Stimulated activated naive B cell treated with anti-CD40 and anti-IgM and Interleukin-4, amounts not matched to agents 10 μg/mL and 1 μg/mL and 100 μg/mL, for 72 hours (primary cell): ENCODE measurements around the gene ANKRA2.

Experiments
- ATAC-seq, 2 donors: fragments of 150-1000 bp; cut with Tn5 transposase; replicated peaks; 2 replicates each; pipeline ENCODE4 v1.10.0; 2021; ENCODE audit warnings: moderate library complexity in 1 of 2
- DNase-seq: peaks from one replicate; pipeline ENCODE4 v3.0.0; 2021
- H3K27ac Mint-ChIP-seq: one replicate; pipeline ENCODE4 v1.8.0; 2022; ENCODE audit warnings: mild to moderate bottlenecking, mixed read lengths
- H3K27me3 Mint-ChIP-seq, 2 donors: one replicate each; pipeline ENCODE4 v1.8.0; 2022; ENCODE audit warnings: mixed read lengths in 2 of 2
- H3K36me3 Mint-ChIP-seq, 2 donors: one replicate each; pipeline ENCODE4 v1.8.0; 2022; ENCODE audit warnings: mixed read lengths in 2 of 2, mild to moderate bottlenecking in 1 of 2
- H3K4me1 Mint-ChIP-seq, 2 donors: one replicate each; pipeline ENCODE4 v1.8.0; 2022; ENCODE audit warnings: mixed read lengths in 2 of 2, mild to moderate bottlenecking in 1 of 2
- H3K4me3 Mint-ChIP-seq, 2 donors: one replicate each; pipeline ENCODE4 v1.8.0; 2022; ENCODE audit warnings: mild to moderate bottlenecking in 2 of 2, mixed read lengths in 2 of 2, moderate library complexity in 1 of 2
- H3K9me3 Mint-ChIP-seq, 2 donors: one replicate each; pipeline ENCODE4 v1.8.0; 2022; ENCODE audit warnings: mixed read lengths in 2 of 2, mild to moderate bottlenecking in 1 of 2

ANKRA2 gene, protein sequence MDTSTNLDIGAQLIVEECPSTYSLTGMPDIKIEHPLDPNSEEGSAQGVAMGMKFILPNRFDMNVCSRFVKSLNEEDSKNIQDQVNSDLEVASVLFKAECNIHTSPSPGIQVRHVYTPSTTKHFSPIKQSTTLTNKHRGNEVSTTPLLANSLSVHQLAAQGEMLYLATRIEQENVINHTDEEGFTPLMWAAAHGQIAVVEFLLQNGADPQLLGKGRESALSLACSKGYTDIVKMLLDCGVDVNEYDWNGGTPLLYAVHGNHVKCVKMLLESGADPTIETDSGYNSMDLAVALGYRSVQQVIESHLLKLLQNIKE

DNA sequence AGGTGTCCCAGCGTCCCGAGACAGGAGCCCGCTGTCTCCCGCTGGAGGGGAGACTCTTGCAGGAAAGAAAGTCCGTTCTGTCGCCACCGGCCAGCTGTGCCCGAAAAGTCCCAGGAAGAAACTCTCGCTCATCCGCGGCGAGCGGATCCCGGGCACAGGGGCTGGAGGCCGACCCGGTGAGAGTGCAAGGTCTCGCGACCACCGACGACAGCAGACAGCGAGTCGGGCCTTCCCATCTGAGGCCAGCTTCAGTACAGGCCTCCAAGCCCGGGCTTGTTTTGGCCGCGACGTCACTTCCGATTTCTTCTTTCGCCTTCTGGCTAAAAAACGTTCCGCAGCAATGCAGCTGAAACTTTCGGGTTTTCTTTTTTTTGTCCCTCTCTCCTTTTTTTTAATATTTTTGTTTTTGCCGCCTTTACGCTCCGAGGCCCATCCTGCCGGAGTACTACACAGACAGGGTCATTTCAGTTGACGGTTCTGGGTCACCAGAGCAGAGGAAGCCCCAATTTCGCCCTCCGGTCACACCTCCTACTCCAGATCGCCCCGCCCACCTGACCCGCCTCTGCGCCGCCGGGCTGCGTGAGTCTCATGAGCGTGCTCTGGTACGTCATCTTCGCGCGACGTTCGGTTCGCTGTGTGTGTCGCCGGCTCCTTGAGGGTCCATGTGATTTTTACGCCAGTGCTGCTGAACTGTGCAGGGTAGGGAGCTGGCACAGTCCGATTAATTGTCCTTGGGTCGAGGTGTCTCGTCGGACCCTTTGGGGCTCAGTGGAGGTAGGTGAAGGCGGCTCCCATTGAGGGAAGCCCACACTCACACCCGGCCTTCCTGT lies at the start of gene ANKRA2, which contains the start of gene UTP15:
Gene ANKRA2, minus strand, starts transcription at position 501 of the 830 bp plus-strand sequence. CDS start 2,758 bp downstream, outside the sequence.
Gene UTP15, plus strand, starts transcription at position 605 of the 830 bp plus-strand sequence. CDS start 1,602 bp downstream, outside the sequence.
- Mint-ChIP-seq H3K4me1 (peaks cover 15 to 20% of the 10 kb centered on the region in 2 donors), H3K9me3 (no peaks in the 10 kb centered on the region), H3K27me3 (no peaks in the 10 kb centered on the region), H3K27ac (peak within 1 kb of the TSS; percentile 98), H3K36me3 (peaks cover 7 to 21% of the 10 kb centered on the region in 2 donors), H3K4me3 (peak within 1 kb of the TSS; percentile 86 to 92)
- ATAC-seq (peak; percentile 93 to 96), DNase-seq (peak; percentile 96)

DNA sequence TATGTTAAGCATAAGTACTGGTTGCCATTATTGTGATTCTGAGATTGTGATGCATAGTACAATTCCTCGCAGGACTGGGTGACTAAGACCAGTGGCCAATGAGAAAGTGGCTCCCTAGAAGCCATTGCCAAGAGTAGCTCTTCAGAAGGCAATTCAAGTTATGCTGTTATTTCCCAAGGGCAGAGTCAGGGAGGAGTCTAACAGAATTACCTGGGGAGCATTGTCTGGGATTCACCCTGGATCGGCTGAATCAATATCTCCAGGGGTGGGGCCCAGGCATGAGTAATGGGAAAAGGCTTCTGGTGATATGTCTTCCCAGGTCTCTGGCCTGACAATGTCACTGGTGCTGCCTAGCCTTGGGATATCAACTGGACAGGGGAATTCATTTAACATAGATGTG lies 49.6 kb upstream of the ANKRA2 start:
- no peaks in the 10 kb centered on the region for H3K4me1 Mint-ChIP-seq
- peaks cover 44 to 55% of the 10 kb centered on the region in 2 donors for H3K27me3 Mint-ChIP-seq
- no peak for ATAC-seq
- no peaks in the 10 kb centered on the region for H3K9me3 Mint-ChIP-seq
- no peak overlapping the region for H3K4me3 Mint-ChIP-seq
- no peak overlapping the region for H3K27ac Mint-ChIP-seq
- H3K36me3 Mint-ChIP-seq, result no peaks in the 10 kb centered on the region
- DNase-seq, result no peak

DNA sequence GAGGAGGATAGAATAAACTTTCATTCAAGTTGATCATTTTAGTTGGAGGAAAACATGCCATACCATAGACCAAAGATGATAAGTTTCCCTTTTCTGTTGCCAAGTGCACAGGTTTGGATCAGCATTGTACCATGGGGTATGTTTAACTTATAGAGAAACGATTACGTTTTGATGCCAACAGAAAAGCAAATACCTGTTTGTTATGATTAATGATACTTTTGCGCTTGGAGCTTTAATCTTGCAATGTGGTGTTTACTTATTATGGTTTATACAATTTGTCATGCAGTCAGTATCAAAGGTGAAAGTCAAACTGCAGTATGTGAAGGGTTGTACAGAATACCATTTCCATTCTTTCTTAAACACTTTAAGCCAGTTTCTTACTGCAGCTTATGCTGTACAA lies 47.4 kb upstream of the ANKRA2 start:
- DNase-seq, result no peak
- no peaks in the 10 kb centered on the region for H3K4me1 Mint-ChIP-seq
- peaks cover 36 to 53% of the 10 kb centered on the region in 2 donors for H3K27me3 Mint-ChIP-seq
- H3K36me3 Mint-ChIP-seq, result no peaks in the 10 kb centered on the region
- no peak overlapping the region for H3K27ac Mint-ChIP-seq
- no peaks in the 10 kb centered on the region for H3K9me3 Mint-ChIP-seq
- no peak overlapping the region for H3K4me3 Mint-ChIP-seq
- no peak for ATAC-seq

DNA sequence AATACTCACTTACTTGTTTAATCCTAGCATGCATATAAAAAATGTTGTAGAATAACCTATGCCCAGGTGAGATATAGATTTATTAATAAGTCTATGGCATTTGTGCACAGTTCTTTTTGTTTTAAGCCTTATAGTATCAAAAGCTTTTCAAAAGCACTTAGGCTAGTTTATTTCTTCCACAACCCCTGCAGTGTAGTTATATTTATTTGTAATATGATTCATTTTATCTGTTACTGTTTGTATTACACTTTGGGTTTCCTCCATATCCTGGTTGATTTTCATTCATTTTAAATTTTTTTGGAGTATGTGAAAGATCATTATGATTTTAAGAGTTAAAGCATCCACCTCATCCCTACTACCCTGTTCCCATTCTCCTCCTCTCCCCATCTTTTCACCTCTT lies 41.8 kb upstream of the ANKRA2 start:
- H3K27ac Mint-ChIP-seq, result no peak overlapping the region
- no peaks in the 10 kb centered on the region for H3K9me3 Mint-ChIP-seq
- H3K4me3 Mint-ChIP-seq, result no peak overlapping the region
- DNase-seq (no peak), ATAC-seq (no peak)
- no peaks in the 10 kb centered on the region for H3K4me1 Mint-ChIP-seq
- no peaks in the 10 kb centered on the region for H3K36me3 Mint-ChIP-seq
- H3K27me3 Mint-ChIP-seq, result peaks cover 22 to 26% of the 10 kb centered on the region in 2 donors

DNA sequence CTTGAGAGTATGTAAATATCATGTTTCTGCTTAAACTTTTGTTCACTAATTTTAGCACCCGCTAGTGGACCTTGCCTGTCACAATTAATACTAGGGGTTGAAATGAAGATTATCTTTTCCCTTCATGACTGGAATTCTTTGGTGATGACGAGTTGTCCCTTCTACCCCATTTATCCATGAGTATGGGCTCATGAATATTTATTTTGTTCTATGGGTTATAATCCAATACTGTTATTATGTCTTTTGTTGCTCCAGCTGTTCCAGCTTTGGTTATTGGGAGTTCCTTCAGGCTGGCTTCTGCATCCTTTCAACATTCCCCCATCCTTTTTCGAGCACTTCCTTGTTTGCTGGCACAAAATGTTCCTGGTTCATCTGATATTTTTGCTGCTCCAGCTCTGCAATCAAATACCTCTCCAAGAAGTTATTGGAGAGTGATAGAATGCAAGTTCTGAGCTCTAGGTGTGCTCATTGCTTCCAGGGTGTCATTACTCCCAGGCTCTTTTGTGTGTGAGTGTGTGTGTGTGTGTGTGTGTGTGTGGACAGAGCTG lies 40.8 kb upstream of the ANKRA2 start:
- DNase-seq (no peak), ATAC-seq (no peak)
- H3K4me1 Mint-ChIP-seq, result no peaks in the 10 kb centered on the region
- no peak overlapping the region for H3K27ac Mint-ChIP-seq
- H3K4me3 Mint-ChIP-seq, result no peak overlapping the region
- peaks cover 1 to 4% of the 10 kb centered on the region in 2 donors for H3K9me3 Mint-ChIP-seq
- H3K36me3 Mint-ChIP-seq, result peaks cover 0 to 3% of the 10 kb centered on the region in 2 donors
- peaks cover 14 to 18% of the 10 kb centered on the region in 2 donors for H3K27me3 Mint-ChIP-seq

DNA sequence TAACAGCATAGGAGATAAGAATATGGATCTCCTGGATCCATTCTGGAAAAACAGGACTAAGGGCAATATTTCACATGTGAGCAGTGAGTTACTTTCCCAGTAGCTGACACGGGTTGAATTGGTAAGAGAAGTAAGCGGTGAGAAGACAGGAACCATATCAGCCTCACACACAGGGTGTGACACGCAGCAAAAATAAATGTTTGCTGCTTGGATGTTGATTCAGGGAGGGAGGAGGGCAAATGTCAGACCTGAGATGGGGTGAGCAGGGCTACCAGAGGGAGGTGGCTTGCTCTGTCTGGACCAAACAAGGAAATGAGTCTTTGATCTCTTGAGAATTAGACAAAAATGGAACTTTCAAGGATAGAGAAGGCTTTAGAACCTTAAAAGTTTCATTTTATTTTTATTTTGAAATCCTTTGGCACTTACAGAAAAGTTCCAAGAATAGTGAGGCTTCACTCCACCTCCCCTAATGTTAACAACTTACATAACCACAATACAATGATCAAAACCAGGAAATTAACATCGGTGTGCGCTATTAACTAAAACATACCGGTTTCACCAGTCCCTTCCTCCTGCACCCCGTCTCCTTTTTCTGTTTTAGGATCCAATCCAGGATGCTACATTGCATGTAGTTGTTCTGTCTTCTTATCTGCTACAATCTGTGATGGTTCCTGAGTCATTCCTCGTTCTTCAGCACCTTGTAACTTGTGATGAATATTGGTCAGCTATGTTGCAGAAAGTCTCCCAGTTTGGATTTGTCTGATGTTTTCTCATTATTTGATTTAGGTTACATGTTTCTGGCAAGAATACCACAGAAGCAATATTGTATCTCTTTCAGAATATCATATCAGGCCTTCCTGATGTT lies 40.0 kb upstream of the ANKRA2 start:
- DNase-seq, result no peak

DNA sequence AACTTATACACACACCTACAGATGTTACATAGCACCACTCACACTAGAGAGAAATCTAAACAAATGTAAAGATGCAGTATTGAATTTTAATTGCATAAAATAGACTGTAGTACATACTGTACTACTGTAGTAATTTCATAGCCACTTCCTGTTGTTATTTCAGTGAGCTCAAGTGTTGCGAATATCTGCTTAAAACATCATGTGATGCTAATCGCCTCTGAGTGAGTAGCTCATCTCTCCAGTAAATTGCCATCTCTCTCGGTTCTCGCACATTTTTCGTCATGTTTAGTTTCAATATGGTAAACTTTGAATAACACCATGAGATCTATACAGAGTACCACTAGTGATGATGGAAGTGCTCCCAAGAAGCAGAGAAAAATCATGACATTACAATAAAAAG lies 38.6 kb upstream of the ANKRA2 start:
- Mint-ChIP-seq H3K4me1 (no peaks in the 10 kb centered on the region), H3K27me3 (peaks cover 9 to 12% of the 10 kb centered on the region in 2 donors), H3K4me3 (no peak overlapping the region), H3K27ac (no peak overlapping the region), H3K36me3 (peaks cover 0 to 3% of the 10 kb centered on the region in 2 donors), H3K9me3 (peaks cover 1 to 4% of the 10 kb centered on the region in 2 donors)
- no peak for DNase-seq
- ATAC-seq, result no peak

More for the DNA sequence above, 40.0 kb upstream of the ANKRA2 start:
- Mint-ChIP-seq H3K9me3 (peaks cover 1 to 4% of the 10 kb centered on the region in 2 donors), H3K27ac (no peak overlapping the region), H3K36me3 (peaks cover 0 to 3% of the 10 kb centered on the region in 2 donors), H3K4me1 (no peaks in the 10 kb centered on the region), H3K27me3 (peaks cover 5 to 10% of the 10 kb centered on the region in 2 donors), H3K4me3 (no peak overlapping the region)
- ATAC-seq, result no peak

DNA sequence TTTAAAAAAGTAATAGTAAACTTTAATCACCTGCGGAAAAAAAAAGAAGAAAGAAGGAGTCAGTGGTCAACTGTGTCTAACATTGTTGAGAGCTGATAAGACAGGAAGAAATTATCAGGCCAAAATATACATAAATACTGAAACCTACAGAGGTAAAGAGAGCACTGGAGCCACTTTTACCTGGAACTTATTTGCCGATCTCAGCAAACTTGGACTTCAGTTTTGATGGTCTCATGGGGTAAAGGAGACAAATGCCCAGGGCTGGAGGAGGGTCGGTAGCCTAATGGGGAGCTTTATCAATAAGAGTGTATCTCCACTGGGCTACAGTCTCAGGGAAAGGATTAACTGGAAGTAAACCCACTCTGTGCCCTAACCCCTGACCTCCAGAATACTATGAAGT lies 33.9 kb upstream of the ANKRA2 start:
- H3K9me3 Mint-ChIP-seq, result peaks cover 1 to 4% of the 10 kb centered on the region in 2 donors
- no peaks in the 10 kb centered on the region for H3K4me1 Mint-ChIP-seq
- peaks cover 0 to 3% of the 10 kb centered on the region in 2 donors for H3K36me3 Mint-ChIP-seq
- ATAC-seq (no peak), DNase-seq (no peak)
- H3K27ac Mint-ChIP-seq, result no peak overlapping the region
- no peak overlapping the region for H3K4me3 Mint-ChIP-seq
- H3K27me3 Mint-ChIP-seq, result peaks cover 9 to 17% of the 10 kb centered on the region in 2 donors

DNA sequence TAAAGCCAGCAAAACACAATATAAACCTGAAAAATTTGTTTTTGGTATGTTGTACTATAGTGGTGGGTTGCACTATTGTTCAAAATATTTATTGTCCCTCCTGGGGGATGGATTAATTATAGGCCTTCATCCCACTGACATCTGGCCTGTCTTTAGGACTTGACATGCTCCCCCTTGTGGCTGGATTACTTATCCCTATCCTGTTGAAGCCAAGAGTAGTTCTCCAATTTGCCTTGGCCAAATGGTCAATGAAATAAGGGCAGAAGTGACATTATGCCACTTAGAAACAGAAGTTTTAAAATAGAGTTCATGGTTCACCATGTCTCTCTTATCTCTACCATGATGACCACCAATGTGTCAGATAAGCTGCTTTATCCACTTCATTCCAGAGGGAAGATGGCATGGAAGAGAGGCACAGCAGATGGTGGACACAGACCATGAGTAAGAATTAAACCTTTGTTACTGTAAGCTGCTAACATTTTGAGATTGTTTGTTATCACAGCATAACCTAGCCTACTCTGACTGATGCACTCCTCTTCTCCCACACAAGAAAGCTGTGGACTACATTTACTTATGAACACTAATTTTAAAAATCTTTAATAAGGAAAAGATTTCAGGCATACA lies 31.4 kb upstream of the ANKRA2 start:
- H3K4me3 Mint-ChIP-seq, result no peak overlapping the region
- H3K4me1 Mint-ChIP-seq, result no peaks in the 10 kb centered on the region
- ATAC-seq, result no peak
- H3K9me3 Mint-ChIP-seq, result peaks cover 1 to 3% of the 10 kb centered on the region in 2 donors
- no peak overlapping the region for H3K27ac Mint-ChIP-seq
- H3K27me3 Mint-ChIP-seq, result peaks cover 9 to 17% of the 10 kb centered on the region in 2 donors
- no peak for DNase-seq
- H3K36me3 Mint-ChIP-seq, result peaks cover 0 to 2% of the 10 kb centered on the region in 2 donors

DNA sequence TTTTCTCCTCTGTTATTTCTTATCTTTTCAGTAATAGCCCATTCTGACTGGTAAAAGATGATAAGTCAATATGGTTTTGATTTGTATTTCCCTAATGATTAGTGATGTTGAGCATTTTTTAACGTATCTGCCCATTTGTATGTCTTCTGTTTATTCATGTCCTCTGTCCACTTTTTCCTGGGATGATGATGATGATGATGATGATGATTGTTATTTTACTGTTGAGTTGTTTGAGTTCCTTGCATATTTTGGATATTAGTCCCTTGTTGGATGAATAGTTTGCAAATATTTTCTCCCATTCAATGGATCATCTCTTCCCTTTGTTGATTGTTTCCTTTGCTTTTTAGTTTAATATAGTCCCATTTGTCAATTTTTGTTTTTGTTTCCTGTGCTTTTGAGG lies 27.1 kb upstream of the ANKRA2 start:
- H3K9me3 Mint-ChIP-seq, result no peaks in the 10 kb centered on the region
- H3K27ac Mint-ChIP-seq, result no peak overlapping the region
- ATAC-seq, result no peak
- H3K36me3 Mint-ChIP-seq, result peaks cover 0 to 2% of the 10 kb centered on the region in 2 donors
- DNase-seq, result no peak
- H3K4me1 Mint-ChIP-seq, result no peaks in the 10 kb centered on the region
- no peak overlapping the region for H3K4me3 Mint-ChIP-seq
- H3K27me3 Mint-ChIP-seq, result no peaks in the 10 kb centered on the region

DNA sequence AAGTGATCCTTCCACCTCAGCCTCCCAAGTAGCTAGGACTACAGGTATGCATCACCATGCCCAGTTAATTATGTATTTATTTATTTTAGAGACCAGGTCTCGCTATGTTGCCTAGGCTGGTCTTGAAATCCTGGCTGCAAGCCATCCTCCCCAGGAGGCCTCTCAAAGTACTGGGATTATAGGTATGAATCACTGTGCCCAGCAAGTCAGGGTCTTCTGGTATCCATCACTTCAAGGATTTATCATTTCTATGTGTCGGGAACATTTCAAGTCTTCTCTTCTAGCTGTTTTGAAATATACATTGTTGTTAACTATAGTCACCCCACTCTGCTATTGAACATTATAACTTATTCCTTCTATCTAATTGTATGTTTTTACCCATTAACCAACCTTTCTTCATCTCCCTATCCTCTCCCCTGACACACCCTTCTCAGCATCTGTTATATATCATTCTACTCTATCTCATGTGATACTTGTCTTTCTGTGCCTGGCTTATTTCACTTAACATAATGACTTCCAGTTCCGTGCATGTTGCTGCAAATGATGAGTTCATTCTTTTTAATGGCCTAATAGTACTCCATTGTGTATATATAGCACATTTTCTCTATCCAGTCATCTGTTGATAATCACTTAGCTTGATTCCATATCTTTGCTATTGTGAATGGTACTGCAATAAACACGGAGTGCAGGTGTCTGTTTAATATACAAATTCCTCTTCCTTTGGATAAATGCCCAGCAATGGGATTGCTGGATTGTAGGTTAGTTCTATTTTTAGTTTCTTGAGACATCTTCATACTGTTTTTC lies 26.5 kb upstream of the ANKRA2 start:
- Mint-ChIP-seq H3K4me1 (no peaks in the 10 kb centered on the region), H3K9me3 (no peaks in the 10 kb centered on the region), H3K36me3 (peaks cover 0 to 3% of the 10 kb centered on the region in 2 donors), H3K27ac (no peak overlapping the region), H3K4me3 (no peak overlapping the region), H3K27me3 (no peaks in the 10 kb centered on the region)
- no peak for DNase-seq
- no peak for ATAC-seq

DNA sequence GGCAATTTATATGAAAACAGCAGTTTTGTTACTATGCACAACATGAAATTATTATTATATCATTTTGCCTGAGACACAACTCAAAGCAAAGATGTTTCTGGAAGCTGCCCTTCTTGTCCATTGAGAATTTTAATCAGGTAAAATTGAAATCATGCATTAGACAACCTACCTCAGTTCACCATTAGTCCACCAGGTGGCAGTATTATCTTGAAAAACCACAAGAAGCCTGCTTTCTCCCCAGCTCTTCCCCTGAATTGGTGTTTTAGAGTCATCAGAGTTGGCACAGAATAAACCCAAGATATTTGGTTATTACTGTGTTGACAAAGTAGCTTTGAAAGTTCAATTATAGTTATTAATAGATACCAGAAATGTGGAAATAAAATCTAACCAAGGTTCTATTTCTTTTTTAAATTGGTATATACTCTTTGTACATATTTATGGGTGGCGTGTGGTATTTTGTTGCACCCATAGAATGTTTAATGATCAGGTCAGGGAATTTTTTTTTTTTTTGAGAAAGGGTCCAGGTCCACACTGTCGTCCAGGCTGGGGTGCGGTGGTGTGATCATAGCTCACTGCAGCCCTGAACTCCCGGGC lies 25.8 kb upstream of the ANKRA2 start:
- DNase-seq, result peak; percentile 16

More for the DNA sequence above, 25.8 kb upstream of the ANKRA2 start:
- Mint-ChIP-seq H3K27me3 (no peaks in the 10 kb centered on the region), H3K27ac (no peak overlapping the region), H3K9me3 (no peaks in the 10 kb centered on the region), H3K36me3 (peaks cover 2 to 5% of the 10 kb centered on the region in 2 donors), H3K4me3 (no peak overlapping the region), H3K4me1 (no peaks in the 10 kb centered on the region)
- ATAC-seq, result peak; percentile 59 to 69
